ENCODE data around the gene JTB.
"Not testable (repeated sequence)": the region's sequence is repeated elsewhere in the genome, so short reads cannot be mapped to it uniquely, and the experiment has no call there.

Gene JTB

GRCh38 chr1:153977250-153978240, at the start of gene JTB:
Gene JTB, minus strand, starts transcription at chr1:153977674. Its CDS starts 422 bp downstream, at chr1:153977252.
- in situ Hi-C loops (cut with MboI; ENCODE audit: low sequenced_read_pairs) = loop anchor here (25.0 kb wide), 3 partner anchors 165 to 440 kb away; partner anchors contain the start of genes ILF2, S100A3, S100A4 and S100A5

GRCh38 chr1:154019940-154020339, 42.5 kb upstream of the JTB start:
- in situ Hi-C loops (cut with MboI; ENCODE audit: low sequenced_read_pairs) = no loop called here

DNA sequence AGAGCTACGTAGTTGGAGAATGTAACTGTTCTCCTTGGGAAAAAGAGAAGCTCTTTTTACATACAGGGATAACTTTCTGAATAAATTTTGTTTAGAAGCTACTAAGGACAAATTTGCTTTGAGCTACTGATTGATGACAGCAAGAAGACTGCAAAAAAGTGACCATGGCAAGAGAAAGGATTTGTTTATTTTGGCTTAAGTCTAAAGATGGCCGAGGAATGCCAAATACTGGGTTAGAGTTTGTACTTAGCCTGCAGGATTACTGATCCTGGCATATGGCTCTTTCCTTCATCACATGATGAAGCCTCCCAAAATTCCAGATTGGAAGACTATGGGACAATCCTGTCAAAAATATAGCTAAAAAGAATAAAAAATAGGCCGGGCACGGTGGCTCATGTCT, 41.8 kb upstream of the JTB start:
- in situ Hi-C loops (cut with MboI; ENCODE audit: low sequenced_read_pairs) = no loop called here

GRCh38 chr1:154014154-154014907, 36.9 kb upstream of the JTB start:
- in situ Hi-C loops (cut with MboI; ENCODE audit: low sequenced_read_pairs) = no loop called here

DNA sequence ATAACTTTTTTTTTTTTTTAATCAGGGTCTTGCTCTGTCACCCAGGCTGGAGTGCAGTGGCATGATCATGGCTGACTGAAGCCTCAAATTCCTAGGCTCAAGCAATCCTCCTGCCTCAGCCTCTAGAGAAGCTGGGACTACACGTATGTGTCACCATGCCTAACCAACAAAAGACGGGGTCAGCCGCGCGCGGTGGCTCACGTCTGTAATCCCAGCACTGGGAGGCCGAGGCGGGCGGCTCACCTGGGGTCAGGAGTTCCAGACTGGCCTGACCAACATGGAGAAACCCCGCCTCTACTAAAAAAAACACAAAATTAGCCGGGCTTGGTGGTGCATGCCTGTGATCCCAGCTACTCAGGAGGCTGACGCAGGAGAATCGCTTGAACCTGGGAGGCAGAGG, 35.1 kb upstream of the JTB start:
- in situ Hi-C loops (cut with MboI; ENCODE audit: low sequenced_read_pairs) = not testable (repeated sequence)

- in situ Hi-C loops (cut with MboI; ENCODE audit: low sequenced_read_pairs) = no loop called here
Observed at GRCh38 chr1:154012129-154012528, 34.7 kb upstream of the JTB start.

- in situ Hi-C loops (cut with MboI; ENCODE audit: low sequenced_read_pairs) = no loop called here
Observed at GRCh38 chr1:154006136-154006535, 28.7 kb upstream of the JTB start.

DNA sequence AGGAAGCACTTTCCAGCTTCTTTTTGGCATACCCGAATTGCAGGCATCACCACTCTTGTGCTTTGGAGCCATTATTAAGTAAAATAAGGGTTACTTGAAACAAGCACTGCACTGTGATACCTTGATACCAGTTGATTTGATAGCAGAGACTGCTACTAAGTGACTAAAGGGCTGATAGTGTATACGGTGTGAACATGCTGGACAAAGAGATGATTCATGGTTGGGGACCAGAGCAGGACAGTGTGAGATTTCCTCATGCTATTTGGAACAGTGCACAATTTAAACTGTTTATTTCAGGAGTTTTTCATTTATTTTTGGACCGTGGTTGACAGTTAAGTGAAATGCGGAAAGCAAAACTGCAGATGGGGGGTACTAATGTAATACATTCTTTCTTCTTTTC, 22.9 kb upstream of the JTB start:
- in situ Hi-C loops (cut with MboI; ENCODE audit: low sequenced_read_pairs) = no loop called here

GRCh38 chr1:153996882-153997281, 19.4 kb upstream of the JTB start:
- in situ Hi-C loops (cut with MboI; ENCODE audit: low sequenced_read_pairs) = loop anchor here (25.0 kb wide), 3 partner anchors 185 to 460 kb away; partner anchors contain the start of genes ILF2, S100A3, S100A4 and S100A5

GRCh38 chr1:153995640-153996039, 18.2 kb upstream of the JTB start:
- in situ Hi-C loops (cut with MboI; ENCODE audit: low sequenced_read_pairs) = loop anchor here (25.0 kb wide), 3 partner anchors 183 to 458 kb away; partner anchors contain the start of genes ILF2, S100A3, S100A4 and S100A5

DNA sequence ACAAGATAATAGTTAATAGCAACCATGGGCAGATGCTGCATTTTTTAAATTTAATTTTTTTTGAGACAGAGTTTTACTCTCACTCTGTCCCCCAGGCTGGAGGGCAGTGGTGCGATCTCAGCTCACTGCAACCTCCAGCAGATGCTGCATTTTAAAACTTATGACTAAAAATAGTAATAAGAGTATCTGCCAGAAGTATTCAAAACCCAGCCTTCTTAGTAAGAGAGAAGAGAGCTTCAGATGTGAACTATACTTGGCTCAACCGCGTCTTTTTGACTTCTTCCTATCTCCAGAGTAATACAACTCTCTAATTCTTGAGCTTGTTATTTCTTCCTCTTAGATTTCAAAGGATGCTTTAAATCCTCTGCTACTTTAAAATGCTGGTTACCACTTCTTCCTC, 17.7 kb upstream of the JTB start:
- in situ Hi-C loops (cut with MboI; ENCODE audit: low sequenced_read_pairs) = loop anchor here (25.0 kb wide), 3 partner anchors 183 to 458 kb away; partner anchors contain the start of genes ILF2, S100A3, S100A4 and S100A5

DNA sequence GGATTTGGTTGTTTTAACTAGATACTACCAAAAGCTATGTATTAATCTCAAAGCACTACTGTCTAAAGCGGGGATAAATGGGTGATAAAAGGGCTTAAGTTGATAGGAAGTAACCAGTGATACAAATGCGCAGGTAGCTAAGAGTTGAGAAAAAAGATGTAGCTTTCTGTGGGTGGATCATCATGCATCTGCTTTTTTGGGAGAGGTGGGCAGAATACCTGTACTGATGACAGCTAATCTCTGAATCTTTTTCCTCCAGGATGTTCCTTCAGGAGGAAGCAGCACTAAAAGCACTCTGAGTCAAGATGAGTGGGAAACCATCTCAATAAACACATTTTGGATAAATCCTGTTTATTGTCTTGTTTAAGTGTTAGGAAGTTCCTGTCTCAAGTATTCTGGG, 14.3 kb upstream of the JTB start:
- in situ Hi-C loops (cut with MboI; ENCODE audit: low sequenced_read_pairs) = loop anchor here (25.0 kb wide), 3 partner anchors 180 to 455 kb away; partner anchors contain the start of genes ILF2, S100A3, S100A4 and S100A5

DNA sequence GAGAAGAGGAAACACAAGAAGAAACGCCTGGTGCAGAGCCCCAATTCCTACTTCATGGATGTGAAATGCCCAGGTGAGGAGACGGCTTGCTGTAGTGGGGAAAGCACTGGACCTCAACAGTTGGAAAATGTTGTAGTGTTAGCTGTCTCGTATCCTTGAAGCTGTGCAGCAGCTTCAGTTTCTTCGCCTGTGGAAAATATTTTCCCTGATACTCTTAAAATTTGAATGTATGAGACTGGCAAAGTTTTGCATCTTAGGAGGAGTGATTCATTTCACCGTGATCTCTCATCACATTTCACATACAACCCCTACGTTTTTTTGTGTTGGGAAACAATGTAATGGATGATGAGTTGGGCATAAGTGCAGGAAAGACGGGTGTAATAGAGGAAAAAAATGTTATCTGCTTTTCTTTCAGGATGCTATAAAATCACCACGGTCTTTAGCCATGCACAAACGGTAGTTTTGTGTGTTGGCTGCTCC, 13.7 kb upstream of the JTB start:
- in situ Hi-C loops (cut with MboI; ENCODE audit: low sequenced_read_pairs) = loop anchor here (25.0 kb wide), 3 partner anchors 179 to 454 kb away; partner anchors contain the start of genes ILF2, S100A3, S100A4 and S100A5

DNA sequence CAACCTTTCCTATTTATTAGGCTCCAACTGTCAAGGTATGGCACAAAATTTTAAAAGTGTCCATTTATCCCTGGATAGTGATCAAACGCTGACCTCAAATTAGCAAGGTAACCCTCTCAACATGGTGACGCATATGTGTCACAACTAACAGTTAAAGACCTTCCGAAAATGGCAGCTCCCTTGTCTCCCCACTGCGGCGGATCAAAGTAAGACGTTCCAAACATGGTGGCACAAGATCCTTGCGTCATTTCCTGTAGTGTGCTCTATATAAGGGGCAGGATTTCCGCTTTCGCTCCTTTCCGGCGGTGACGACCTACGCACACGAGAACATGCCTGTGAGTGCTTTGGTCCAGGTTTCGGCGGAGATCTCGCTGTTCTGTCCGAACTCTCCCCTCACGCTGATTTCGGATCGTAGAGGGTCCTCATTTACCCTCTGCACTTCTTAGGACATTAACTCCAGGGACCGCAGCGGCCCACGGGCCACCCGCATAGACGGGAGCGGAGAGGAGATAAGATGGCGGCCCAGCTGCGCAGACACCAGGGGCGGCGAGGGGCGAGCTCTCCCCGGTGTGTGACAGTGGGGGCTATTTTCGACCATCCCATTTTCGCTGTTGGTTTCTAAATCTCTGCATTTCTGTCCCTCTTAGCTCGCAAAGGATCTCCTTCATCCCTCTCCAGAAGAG, 13.1 kb upstream of the JTB start, which contains the start of gene RPS27:
Gene RPS27, plus strand, starts transcription at position 295 of the 683 bp plus-strand sequence. Its CDS starts 35 bp downstream, at position 330.
- in situ Hi-C loops (cut with MboI; ENCODE audit: low sequenced_read_pairs) = loop anchor here (25.0 kb wide), 3 partner anchors 178 to 453 kb away; partner anchors contain the start of genes ILF2, S100A3, S100A4 and S100A5

DNA sequence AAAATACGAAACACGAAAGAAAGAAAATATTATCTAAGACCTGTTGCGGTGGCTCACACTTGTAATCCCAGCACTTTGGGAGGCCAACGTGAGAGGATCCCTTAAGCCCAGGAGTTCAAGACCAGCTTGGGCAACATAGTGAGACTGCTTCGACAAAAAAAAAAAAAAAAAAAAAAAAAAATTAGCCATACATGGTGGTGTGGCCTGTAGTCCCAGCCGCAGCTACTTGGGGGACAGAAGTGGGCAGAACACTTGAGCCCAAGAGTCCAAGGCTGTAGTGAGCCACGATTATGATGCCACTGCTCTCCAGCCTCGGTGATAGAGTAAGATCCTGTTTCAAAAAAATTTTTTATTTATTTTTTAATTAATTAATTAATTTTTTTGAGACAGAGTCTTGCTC, 10.1 kb upstream of the JTB start:
- in situ Hi-C loops (cut with MboI; ENCODE audit: low sequenced_read_pairs) = loop anchor here (25.0 kb wide), 3 partner anchors 175 to 450 kb away; partner anchors contain the start of genes ILF2, S100A3, S100A4 and S100A5

DNA sequence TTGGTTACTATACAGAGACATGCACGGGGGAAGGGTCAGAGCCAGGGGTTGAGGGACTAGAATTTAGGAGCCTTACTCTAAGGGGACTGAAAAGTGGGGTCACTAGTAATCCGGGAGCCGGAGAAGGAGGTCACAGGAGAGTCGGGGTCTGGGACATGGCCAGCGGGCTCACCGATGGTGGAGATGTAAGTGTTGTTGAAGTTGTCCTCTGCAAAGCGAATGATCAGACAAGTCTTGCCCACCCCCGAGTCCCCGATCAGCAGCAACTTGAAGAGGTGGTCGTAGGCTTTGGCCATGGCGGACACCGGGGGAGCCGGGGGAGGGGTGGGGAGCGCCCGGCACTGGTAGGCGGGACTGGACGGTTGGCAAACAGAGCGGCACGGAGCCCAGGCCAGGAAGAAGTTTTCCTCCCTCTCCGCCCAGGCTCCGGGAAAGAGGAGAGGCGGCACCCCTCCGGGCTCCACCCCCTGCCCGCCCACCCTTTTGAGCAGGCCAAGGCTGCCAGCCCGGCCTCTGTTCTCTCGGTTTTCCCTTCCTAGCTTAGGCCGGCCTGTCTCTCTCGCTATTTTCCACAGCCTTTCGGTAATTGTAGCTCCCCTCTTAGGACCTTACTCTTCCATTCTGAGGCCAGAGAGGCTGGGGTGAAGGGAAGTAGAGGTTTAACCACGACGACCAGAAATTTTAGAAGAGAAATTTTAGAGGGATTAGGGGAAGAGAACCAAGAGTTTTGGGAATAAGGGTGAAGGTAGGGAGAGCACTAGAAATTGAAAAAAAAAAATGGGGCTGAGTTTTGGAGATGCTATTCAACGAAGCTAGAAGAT, 8.7 kb upstream of the JTB start, which contains the start of gene RAB13:
Gene RAB13, minus strand, starts transcription at position 399 of the 821 bp plus-strand sequence. Its CDS starts 103 bp downstream, at position 296.
- in situ Hi-C loops (cut with MboI; ENCODE audit: low sequenced_read_pairs) = loop anchor here (25.0 kb wide), 3 partner anchors 174 to 449 kb away; partner anchors contain the start of genes ILF2, S100A3, S100A4 and S100A5

DNA sequence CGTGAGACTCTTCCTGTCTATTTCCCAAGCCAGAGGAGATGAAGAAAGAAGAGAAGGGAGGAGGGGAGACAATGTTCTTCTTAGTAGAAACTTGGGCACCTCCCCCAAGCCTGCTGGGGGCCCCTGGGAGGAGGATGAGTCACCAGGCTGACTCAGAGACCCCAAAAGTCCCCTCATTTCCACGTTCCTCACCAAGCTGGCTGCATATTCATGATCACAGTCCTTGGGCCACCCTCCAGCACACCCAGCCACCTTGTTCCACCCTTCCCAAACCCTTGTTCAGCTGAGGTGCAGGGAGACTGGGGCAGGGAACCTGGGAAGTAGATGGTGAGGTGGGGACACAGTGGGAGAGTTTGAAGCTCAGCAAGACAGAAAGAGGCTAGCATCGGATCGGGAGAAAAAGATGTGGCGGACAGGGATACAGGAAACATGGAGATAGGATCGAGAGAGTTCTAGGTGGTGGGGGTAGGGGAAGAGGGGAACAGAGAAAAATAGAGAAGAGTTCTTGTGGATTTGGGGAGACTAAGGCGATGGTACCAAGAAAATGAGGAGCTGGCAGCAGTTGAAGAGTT, 8.0 kb upstream of the JTB start:
- in situ Hi-C loops (cut with MboI; ENCODE audit: low sequenced_read_pairs) = loop anchor here (25.0 kb wide), 3 partner anchors 173 to 448 kb away; partner anchors contain the start of genes ILF2, S100A3, S100A4 and S100A5

All from HL-60/S4 treated with phorbol 12-myristate 13-acetate at 8.2 ng/mL for 4 days and 3 days (cell line).